ENCODE results near the gene ELMOD3.

Gene ELMOD3

GRCh38 chr2:85427300-85427835 lies 72.8 kb downstream of the ELMOD3 start:
- Histone ChIP-seq H3K4me2 (peak overlapping the region in 7 of 11 experiments; percentile 63 to 90 (median 76); a peak in 13 of 22 replicates), H3K9ac (no peak overlapping the region; a peak in 1 of 22 replicates), H3K27me3 (no peaks in the 10 kb centered on the region), H3K4me1 (peaks cover 64 to 73% (median 68%) of the 10 kb centered on the region in 10 experiments), H3K36me3 (no peaks in the 10 kb centered on the region), H3K4me3 (no peak overlapping the region), H3K27ac (peak overlapping the region in 6 of 11 experiments; percentile 3 to 79 (median 67); a peak in 7 of 22 replicates), H4K20me1 (no peaks in the 10 kb centered on the region), H3K9me3 (replicated peaks in 1 of 11) (no peaks in the 10 kb centered on the region)
- no peak for TF ChIP-seq Cebpa-rat (IDR thresholded peaks at IDR 0.05)

GRCh38 chr2:85428343-85428881 lies 73.8 kb downstream of the ELMOD3 start:
- no peaks in the 10 kb centered on the region for H4K20me1 ChIP-seq
- peak overlapping the region in 5 of 11 experiments; percentile 1 to 49 (median 29); a peak in 7 of 22 replicates for H3K9ac ChIP-seq
- no peaks in the 10 kb centered on the region for H3K27me3 ChIP-seq
- H3K4me1 ChIP-seq: peaks cover 64 to 73% (median 68%) of the 10 kb centered on the region in 10 experiments
- no peak overlapping the region for H3K4me3 ChIP-seq
- peak overlapping the region; percentile 30 to 90 (median 69); a peak in 21 of 22 replicates for H3K4me2 ChIP-seq
- H3K36me3 ChIP-seq: no peaks in the 10 kb centered on the region
- peak overlapping the region in 10 of 11 experiments; percentile 6 to 79 (median 64); a peak in 17 of 22 replicates for H3K27ac ChIP-seq
- peak in 3 of 11 experiments; percentile 29 to 41 (median 35); a peak in 2 of 22 replicates for TF ChIP-seq Cebpa-rat (IDR thresholded peaks at IDR 0.05)
- no peaks in the 10 kb centered on the region for H3K9me3 ChIP-seq (replicated peaks in 1 of 11)

GRCh38 chr2:85429213-85429923 lies 74.8 kb downstream of the ELMOD3 start:
- no peaks in the 10 kb centered on the region for H3K36me3 ChIP-seq
- peak overlapping the region in 8 of 11 experiments; percentile 16 to 52 (median 30); a peak in 12 of 22 replicates for H3K9ac ChIP-seq
- no peak overlapping the region; a peak in 1 of 20 replicates for H3K4me3 ChIP-seq
- peaks cover 64 to 74% (median 69%) of the 10 kb centered on the region in 10 experiments for H3K4me1 ChIP-seq
- no peaks in the 10 kb centered on the region for H3K27me3 ChIP-seq
- H4K20me1 ChIP-seq: no peaks in the 10 kb centered on the region
- peak overlapping the region; percentile 16 to 79 (median 64); a peak in 20 of 22 replicates for H3K27ac ChIP-seq
- H3K9me3 ChIP-seq (replicated peaks in 1 of 11): no peaks in the 10 kb centered on the region
- no peak for TF ChIP-seq Cebpa-rat (IDR thresholded peaks at IDR 0.05)
- H3K4me2 ChIP-seq: peak overlapping the region; percentile 41 to 90 (median 69)

- Histone ChIP-seq H3K9me3 (replicated peaks in 1 of 11) (no peaks in the 10 kb centered on the region), H3K36me3 (no peaks in the 10 kb centered on the region), H3K4me2 (peak overlapping the region; percentile 41 to 90 (median 69)), H3K27me3 (no peaks in the 10 kb centered on the region), H3K4me1 (peaks cover 66 to 79% (median 72%) of the 10 kb centered on the region in 10 experiments), H3K27ac (peak overlapping the region; percentile 16 to 79 (median 64); a peak in 19 of 22 replicates), H4K20me1 (no peaks in the 10 kb centered on the region), H3K9ac (peak overlapping the region in 8 of 11 experiments; percentile 16 to 52 (median 30); a peak in 12 of 22 replicates), H3K4me3 (no peak overlapping the region)
- no peak for TF ChIP-seq Cebpa-rat (IDR thresholded peaks at IDR 0.05)
These were observed 75.3 kb downstream of the ELMOD3 start for GRCh38 chr2:85429924-85430289.

GRCh38 chr2:85430752-85431569 lies 76.4 kb downstream of the ELMOD3 start:
- no peak for TF ChIP-seq Cebpa-rat (IDR thresholded peaks at IDR 0.05)
- Histone ChIP-seq H3K27me3 (no peaks in the 10 kb centered on the region), H3K4me2 (peak overlapping the region; percentile 61 to 90 (median 69); a peak in 20 of 22 replicates), H3K4me1 (peaks cover 77 to 90% (median 83%) of the 10 kb centered on the region in 10 experiments), H3K36me3 (no peaks in the 10 kb centered on the region), H3K9me3 (replicated peaks in 1 of 11) (no peaks in the 10 kb centered on the region), H3K27ac (peak overlapping the region in 8 of 11 experiments; percentile 37 to 79 (median 65); a peak in 12 of 22 replicates), H4K20me1 (no peaks in the 10 kb centered on the region), H3K9ac (peak overlapping the region in 1 of 11 experiments; percentile 4; a peak in 3 of 22 replicates), H3K4me3 (no peak overlapping the region)

- H3K4me3 ChIP-seq: no peak overlapping the region
- peak overlapping the region; percentile 24 to 90 (median 63); a peak in 18 of 22 replicates for H3K4me2 ChIP-seq
- H4K20me1 ChIP-seq: no peaks in the 10 kb centered on the region
- H3K4me1 ChIP-seq: peaks cover 84 to 96% (median 88%) of the 10 kb centered on the region in 10 experiments
- no peaks in the 10 kb centered on the region for H3K36me3 ChIP-seq
- peak overlapping the region in 7 of 11 experiments; percentile 0 to 54 (median 31); a peak in 8 of 22 replicates for H3K27ac ChIP-seq
- no peaks in the 10 kb centered on the region for H3K9me3 ChIP-seq (replicated peaks in 1 of 11)
- H3K27me3 ChIP-seq: no peaks in the 10 kb centered on the region
- no peak for TF ChIP-seq Cebpa-rat (IDR thresholded peaks at IDR 0.05)
- peak overlapping the region in 1 of 11 experiments; percentile 16; a peak in 2 of 22 replicates for H3K9ac ChIP-seq
These were observed 77.1 kb downstream of the ELMOD3 start for GRCh38 chr2:85431570-85432205.

- no peaks in the 10 kb centered on the region for H3K36me3 ChIP-seq
- H3K9ac ChIP-seq: peak overlapping the region in 9 of 11 experiments; percentile 7 to 88 (median 45); a peak in 11 of 22 replicates
- H3K4me3 ChIP-seq: no peak overlapping the region
- H3K27me3 ChIP-seq: no peaks in the 10 kb centered on the region
- H3K27ac ChIP-seq: peak overlapping the region in 8 of 11 experiments; percentile 41 to 97 (median 92); a peak in 12 of 22 replicates
- no peak for TF ChIP-seq Cebpa-rat (IDR thresholded peaks at IDR 0.05)
- no peaks in the 10 kb centered on the region for H4K20me1 ChIP-seq
- peak overlapping the region; percentile 72 to 95 (median 90) for H3K4me2 ChIP-seq
- peaks cover 83 to 93% (median 91%) of the 10 kb centered on the region in 10 experiments for H3K4me1 ChIP-seq
- no peaks in the 10 kb centered on the region for H3K9me3 ChIP-seq (replicated peaks in 1 of 11)
These were observed 79.0 kb downstream of the ELMOD3 start for GRCh38 chr2:85433511-85434089.

- Histone ChIP-seq H4K20me1 (no peaks in the 10 kb centered on the region), H3K27ac (peak overlapping the region; percentile 43 to 98 (median 94); a peak in 20 of 22 replicates), H3K27me3 (no peaks in the 10 kb centered on the region), H3K4me2 (peak overlapping the region; percentile 80 to 95 (median 90)), H3K4me3 (no peak overlapping the region), H3K9ac (peak overlapping the region in 10 of 11 experiments; percentile 18 to 88 (median 53); a peak in 18 of 22 replicates), H3K4me1 (peaks cover 83 to 93% (median 90%) of the 10 kb centered on the region in 10 experiments), H3K36me3 (no peaks in the 10 kb centered on the region), H3K9me3 (replicated peaks in 1 of 11) (no peaks in the 10 kb centered on the region)
- TF ChIP-seq Cebpa-rat (IDR thresholded peaks at IDR 0.05): no peak
These were observed 80.1 kb downstream of the ELMOD3 start for GRCh38 chr2:85434696-85435095.
